T-helper 17 cell (primary cell): Measurements from ENCODE around the gene FGFRL1. TPM values are rescaled to one million over a fixed set of nuclear protein-coding genes. Genes with fewer than 3 reads are reported as not detected.

Source experiments
- ATAC-seq: fragments of 150-1000 bp; cut with Tn5 transposase; 2 replicates; pipeline ENCODE4 v1.10.0; 2021; ENCODE audit warnings: mild to moderate bottlenecking, moderate library complexity
- DNase-seq, 3 donors: peaks; one replicate each; pipeline versions ENCODE4 v3.0.0 to v3.0.0-alpha.2; 2020 to 2021
- H3K9me3 ChIP-seq: one replicate; pipeline ENCODE4 v1.7.0; 2013; ENCODE audit warnings: low read length, mild to moderate bottlenecking; ENCODE audit not compliant: control insufficient read depth, poor library complexity, severe bottlenecking
- H3K27ac Mint-ChIP-seq: one replicate; pipeline ENCODE4 v1.8.0; 2022; ENCODE audit warnings: mild to moderate bottlenecking, moderate library complexity, mixed read lengths
- H3K27me3 Mint-ChIP-seq: one replicate; pipeline ENCODE4 v1.8.0; 2022; ENCODE audit warnings: mixed read lengths
- H3K36me3 Mint-ChIP-seq: one replicate; pipeline ENCODE4 v1.8.0; 2022; ENCODE audit warnings: low read depth, mixed read lengths
- H3K4me1 Mint-ChIP-seq: one replicate; pipeline ENCODE4 v1.8.0; 2022; ENCODE audit warnings: mild to moderate bottlenecking, mixed read lengths
- H3K4me3 Mint-ChIP-seq: one replicate; pipeline ENCODE4 v1.8.0; 2022; ENCODE audit warnings: mild to moderate bottlenecking, moderate library complexity, mixed read lengths
- total RNA-seq, 4 donors: library from RNA in 2 of 4; stranded (reverse) in 2 of 4; gene quantifications; one replicate each; pipeline ENCODE4 v1.2.3 and lab custom pipeline; 2022 to 2026

The FGFRL1 gene
- total RNA-seq, 2 donors from 2014 or later, result 23.1 to 30.1 TPM

DNA sequence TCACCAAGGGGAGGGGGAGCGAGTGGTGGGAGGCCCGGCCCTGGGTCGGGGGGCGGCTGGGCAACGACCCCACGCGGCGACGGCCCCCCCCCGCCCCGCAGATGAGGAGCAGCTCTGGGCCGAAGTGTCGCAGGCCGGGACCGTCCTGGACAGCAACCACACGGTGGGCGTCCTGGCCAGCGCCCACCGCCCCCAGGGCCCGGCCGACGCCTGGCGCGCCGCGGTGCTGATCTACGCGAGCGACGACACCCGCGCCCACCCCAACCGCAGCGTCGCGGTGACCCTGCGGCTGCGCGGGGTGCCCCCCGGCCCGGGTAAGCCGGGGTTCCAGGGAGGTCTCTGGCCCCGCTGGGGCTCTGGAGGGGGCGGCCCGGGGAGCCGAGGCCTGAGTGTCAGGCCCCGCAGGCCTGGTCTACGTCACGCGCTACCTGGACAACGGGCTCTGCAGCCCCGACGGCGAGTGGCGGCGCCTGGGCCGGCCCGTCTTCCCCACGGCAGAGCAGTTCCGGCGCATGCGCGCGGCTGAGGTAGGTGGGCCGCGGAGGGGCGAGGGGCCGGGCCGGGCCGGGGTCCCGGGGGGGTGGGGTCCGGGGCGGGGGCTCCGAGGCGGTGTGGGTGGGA lies 8.7 kb upstream of the FGFRL1 start:
- no peaks in the 10 kb centered on the region for H3K9me3 ChIP-seq
- no peak overlapping the region for H3K27ac Mint-ChIP-seq
- H3K27me3 Mint-ChIP-seq, result peaks cover 38% of the 10 kb centered on the region
- H3K36me3 Mint-ChIP-seq, result peaks cover 5% of the 10 kb centered on the region
- no peak overlapping the region for H3K4me3 Mint-ChIP-seq
- ATAC-seq (no peak), DNase-seq (no peak)
- H3K4me1 Mint-ChIP-seq, result peaks cover 7% of the 10 kb centered on the region

DNA sequence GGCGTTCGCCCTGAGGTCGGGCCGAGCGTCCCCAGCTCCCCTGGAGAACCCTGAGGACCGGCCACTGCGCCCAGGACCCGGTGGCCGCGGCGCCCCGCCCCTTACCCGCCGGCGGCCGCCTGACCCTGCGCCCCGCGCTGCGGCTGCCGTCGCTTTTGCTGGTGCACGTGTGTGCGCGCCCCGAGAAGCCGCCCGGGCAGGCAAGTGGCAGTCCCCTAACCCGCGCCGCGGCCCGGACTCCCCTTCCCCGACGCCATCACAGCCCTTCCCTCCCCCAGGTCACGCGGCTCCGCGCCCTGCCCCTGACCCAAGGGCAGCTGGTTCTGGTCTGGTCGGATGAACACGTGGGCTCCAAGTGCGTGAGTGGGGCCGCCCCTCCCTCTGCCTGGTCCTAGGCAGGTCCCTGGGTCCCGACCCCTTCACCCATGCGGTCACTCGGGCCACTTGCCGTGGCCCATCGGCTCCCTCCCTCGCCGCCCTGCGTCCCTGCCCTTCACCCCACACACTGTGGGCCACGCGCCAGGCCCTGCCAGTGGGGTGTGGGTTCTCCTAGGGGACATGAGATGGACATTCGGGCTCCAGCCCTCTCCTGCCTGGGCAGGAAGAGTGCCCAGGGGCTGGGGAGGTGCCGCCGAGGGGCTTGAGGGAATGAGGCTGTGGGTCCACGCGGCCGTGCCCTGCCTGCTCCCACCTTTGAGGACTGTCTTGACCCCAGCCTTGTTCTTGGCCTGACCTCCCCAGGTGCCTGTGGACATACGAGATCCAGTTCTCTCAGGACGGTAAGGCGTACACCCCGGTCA lies 8.0 kb upstream of the FGFRL1 start:
- H3K4me3 Mint-ChIP-seq, result no peak overlapping the region
- no peak overlapping the region for H3K27ac Mint-ChIP-seq
- DNase-seq, result no peak
- no peaks in the 10 kb centered on the region for H3K9me3 ChIP-seq
- H3K36me3 Mint-ChIP-seq, result peaks cover 5% of the 10 kb centered on the region
- peaks cover 6% of the 10 kb centered on the region for H3K4me1 Mint-ChIP-seq
- H3K27me3 Mint-ChIP-seq, result peaks cover 39% of the 10 kb centered on the region
- ATAC-seq, result no peak

DNA sequence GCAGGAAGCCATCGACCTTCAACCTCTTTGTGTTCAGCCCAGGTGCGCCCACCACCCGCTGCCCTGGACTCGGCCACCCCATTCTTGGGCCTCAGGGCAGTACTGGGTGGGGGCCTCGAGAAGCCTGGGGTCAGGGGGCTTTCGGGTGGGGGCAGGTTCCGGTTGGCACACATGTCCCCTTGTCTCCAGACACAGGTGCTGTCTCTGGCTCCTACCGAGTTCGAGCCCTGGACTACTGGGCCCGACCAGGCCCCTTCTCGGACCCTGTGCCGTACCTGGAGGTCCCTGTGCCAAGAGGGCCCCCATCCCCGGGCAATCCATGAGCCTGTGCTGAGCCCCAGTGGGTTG lies 7.4 kb upstream of the FGFRL1 start:
- H3K4me1 Mint-ChIP-seq, result peaks cover 4% of the 10 kb centered on the region

DNA sequence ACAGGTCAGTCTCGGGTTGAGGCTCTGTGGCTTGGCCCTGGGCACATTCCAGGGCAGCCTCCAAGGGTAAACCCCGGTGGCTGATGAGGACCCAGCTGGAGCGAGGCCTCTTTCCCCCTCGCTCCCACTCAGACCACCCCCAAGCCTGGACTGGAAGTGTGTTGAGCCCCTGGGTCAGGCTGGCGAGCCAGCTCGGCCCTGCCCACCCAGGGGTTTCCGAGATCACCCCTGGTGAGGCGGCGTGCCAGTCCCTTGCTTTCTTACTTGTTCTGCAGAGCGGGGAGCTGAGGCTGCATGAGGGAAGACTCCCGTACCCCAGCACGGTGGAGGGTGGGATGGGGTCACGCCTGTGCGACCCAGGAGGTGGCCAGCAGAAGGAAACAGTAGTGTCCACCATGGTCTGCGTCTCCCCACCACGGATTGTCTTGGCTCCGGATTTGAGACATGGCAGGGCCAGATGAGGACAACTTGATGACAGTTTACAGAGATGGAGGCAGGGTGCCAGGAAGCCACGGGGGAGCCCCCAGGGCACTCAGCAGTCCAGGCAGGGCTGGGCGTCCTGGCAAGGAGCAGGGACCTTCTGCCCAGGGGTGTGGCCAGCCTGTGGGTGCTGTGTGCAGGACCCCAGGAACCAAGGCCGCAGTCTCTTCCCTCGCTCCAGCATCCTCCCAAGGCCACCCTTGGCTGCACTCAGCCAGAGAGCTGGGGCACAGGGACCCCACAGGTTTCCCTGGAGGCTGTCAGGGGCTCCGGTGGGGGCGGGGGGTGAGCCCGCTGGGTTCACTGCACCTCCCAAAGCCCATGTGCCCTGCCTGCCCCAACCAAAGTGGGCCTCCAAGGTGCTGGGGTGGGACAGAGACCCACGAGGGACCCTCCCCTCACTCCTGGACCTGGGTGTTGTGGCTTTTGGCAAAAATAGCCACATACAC lies 6.6 kb upstream of the FGFRL1 start:
- H3K4me3 Mint-ChIP-seq, result peak overlapping the region; percentile 25
- H3K36me3 Mint-ChIP-seq, result peaks cover 2% of the 10 kb centered on the region
- H3K9me3 ChIP-seq, result no peaks in the 10 kb centered on the region
- peaks cover 34% of the 10 kb centered on the region for H3K27me3 Mint-ChIP-seq
- no peak overlapping the region for H3K27ac Mint-ChIP-seq
- ATAC-seq (no peak), DNase-seq (no peak)
- peaks cover 3% of the 10 kb centered on the region for H3K4me1 Mint-ChIP-seq

More for the DNA sequence above, 7.4 kb upstream of the FGFRL1 start:
- no peaks in the 10 kb centered on the region for H3K9me3 ChIP-seq
- H3K36me3 Mint-ChIP-seq, result peaks cover 5% of the 10 kb centered on the region
- peaks cover 41% of the 10 kb centered on the region for H3K27me3 Mint-ChIP-seq
- ATAC-seq, result no peak
- no peak overlapping the region for H3K4me3 Mint-ChIP-seq
- no peak overlapping the region for H3K27ac Mint-ChIP-seq
- no peak for DNase-seq

DNA sequence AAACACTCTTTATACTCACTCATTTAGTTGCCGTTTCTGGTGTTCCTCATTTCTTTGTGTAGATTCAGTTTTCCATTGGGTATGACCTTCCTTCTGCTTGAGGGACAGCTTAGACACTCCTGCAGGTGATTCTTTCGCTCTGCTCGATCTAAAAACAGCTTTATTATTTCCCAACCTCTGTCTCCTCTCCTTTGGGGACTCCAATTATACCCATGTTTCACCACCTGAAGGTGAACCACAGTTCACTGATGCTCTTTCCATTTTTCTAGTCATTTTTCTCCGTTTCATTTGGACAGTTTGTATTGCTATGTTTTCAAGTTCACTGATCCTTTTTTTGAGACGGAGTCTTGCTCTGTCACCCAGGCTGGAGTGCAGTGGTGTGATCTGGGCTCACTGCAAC lies 4.6 kb upstream of the FGFRL1 start:
- Mint-ChIP-seq H3K4me1 (peaks cover 8% of the 10 kb centered on the region), H3K27ac (no peak overlapping the region), H3K36me3 (peaks cover 2% of the 10 kb centered on the region), H3K27me3 (peaks cover 34% of the 10 kb centered on the region), H3K4me3 (no peak overlapping the region)
- no peaks in the 10 kb centered on the region for H3K9me3 ChIP-seq
- no peak for DNase-seq
- ATAC-seq, result no peak

DNA sequence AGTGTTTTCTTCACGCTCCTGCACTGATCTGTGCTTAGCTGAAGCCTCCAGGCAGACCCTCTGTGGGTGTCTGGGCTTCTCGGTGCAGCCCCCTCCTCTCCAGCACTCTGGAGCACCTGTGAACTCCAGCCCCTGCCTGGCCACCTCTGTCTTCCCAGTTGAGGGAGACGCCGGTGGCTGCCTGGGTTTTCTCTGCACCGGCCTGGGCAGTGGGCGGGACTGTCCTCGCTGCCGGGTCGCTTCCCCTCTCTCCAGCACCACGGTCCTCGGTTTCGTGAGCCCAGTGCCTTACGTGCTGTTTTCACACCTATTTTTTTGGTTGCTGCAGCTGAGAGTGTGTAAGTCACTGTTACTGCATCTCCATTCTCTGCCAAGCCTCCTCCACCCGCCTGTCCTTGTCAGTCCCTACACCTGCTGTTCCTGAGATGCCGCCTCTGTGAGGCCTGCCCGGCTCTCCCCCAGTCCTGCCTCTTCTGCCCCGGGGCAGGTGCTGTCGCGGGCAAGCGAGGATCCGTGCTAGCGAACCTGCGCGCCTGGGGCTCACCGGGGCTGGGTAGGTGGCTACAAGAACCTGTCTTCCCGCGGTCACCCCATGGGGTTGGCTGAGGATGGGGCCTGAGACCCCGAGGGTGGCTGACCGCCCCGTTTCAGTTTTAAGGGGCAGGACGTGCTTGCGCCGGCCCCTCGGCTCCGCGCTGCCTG lies 2.4 kb upstream of the FGFRL1 start:
- H3K9me3 ChIP-seq, result no peaks in the 10 kb centered on the region
- Mint-ChIP-seq H3K4me3 (peak overlapping the region; percentile 87), H3K27me3 (peaks cover 34% of the 10 kb centered on the region), H3K27ac (no peak overlapping the region), H3K36me3 (peaks cover 2% of the 10 kb centered on the region), H3K4me1 (peaks cover 8% of the 10 kb centered on the region)
- peak in 2 of 3 donors; percentile 27 to 32 for DNase-seq
- ATAC-seq, result no peak

DNA sequence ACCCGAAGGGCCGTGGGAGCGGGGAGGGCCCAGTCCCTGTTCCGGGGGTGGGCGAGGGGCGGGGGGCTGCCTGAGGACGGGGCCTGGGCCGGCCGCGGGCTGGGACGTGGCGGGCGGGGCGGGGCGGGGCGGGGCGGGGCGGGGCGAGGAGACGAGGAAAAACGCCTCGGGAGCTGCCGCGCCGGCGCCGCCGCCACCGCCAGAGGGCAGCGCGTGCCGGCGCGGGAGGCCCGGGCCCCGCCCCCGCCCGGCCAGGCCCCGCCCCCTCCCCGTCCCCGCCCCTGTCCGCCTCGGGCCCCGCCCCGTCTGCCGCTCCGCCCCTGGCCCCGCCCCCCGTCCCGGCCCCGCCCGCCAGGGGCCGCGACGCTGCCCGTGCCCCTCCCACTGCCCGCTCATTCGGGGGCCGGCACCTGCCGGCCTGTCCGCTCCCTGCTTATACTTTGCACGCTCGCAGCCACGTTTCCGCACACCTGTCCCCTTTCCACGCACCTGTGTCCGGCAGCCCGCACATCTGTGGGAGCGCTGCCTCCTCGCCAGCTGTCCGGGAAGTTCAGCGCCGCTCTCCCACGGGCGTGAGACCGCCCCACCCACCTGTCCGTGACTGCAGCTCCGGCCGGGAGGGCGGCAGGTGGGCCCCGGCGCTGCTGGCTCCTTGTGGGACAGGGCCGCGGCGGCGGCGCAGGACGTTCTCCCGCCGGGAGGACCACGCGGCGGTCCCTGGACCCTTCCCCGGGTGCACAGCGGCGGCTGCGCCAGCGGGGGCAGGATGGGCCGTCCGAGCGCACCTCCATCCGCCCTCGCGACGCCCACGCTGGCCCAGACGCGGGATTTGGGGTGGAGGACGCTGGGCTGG lies 1.7 kb upstream of the FGFRL1 start:
- Mint-ChIP-seq H3K27ac (peak overlapping the region; percentile 86), H3K4me1 (peaks cover 8% of the 10 kb centered on the region), H3K27me3 (peaks cover 29% of the 10 kb centered on the region), H3K36me3 (peaks cover 2% of the 10 kb centered on the region), H3K4me3 (peak overlapping the region; percentile 96)
- H3K9me3 ChIP-seq, result no peaks in the 10 kb centered on the region
- DNase-seq, result peak; percentile 59 to 78 (median 70)
- peak; percentile 55 for ATAC-seq

DNA sequence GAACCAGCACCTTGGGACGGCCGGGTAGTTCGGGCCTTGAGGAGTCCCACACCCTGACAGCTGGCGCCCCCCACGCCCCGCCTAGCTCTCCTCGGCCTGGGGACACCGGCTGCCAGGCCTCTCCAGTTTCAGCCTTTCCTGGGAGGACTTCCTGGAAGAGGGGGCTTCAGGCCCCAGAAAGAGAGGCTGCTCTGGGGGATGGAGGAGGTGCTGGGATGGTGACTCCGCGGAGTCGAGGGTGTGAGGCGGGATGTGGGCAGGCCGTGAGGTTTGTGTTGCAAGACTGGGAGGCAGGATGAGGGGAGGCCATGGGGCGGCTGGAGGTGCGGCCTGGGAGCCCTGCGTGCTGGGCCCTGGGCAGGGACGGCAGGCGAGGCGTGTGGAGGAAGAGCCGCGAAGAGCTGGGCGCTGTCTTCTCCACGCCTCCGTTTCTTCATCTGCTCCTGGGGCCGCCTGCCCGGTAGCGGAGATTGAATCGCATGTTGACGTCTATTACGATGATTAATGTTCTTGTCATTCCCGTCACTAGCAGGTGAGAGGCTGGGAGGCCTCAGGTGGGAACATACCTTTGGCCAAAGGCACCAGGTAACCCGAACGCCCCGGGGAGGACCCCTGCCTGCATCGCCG lies 918 bp upstream of the FGFRL1 start:
- H3K4me1 Mint-ChIP-seq, result peaks cover 8% of the 10 kb centered on the region
- peaks cover 27% of the 10 kb centered on the region for H3K27me3 Mint-ChIP-seq
- DNase-seq (peak; percentile 42 to 57 (median 44)), ATAC-seq (peak; percentile 38)
- H3K36me3 Mint-ChIP-seq, result peaks cover 2% of the 10 kb centered on the region
- H3K9me3 ChIP-seq, result no peaks in the 10 kb centered on the region
- H3K27ac Mint-ChIP-seq, result peak overlapping the region; percentile 86
- peak overlapping the region; percentile 96 for H3K4me3 Mint-ChIP-seq

DNA sequence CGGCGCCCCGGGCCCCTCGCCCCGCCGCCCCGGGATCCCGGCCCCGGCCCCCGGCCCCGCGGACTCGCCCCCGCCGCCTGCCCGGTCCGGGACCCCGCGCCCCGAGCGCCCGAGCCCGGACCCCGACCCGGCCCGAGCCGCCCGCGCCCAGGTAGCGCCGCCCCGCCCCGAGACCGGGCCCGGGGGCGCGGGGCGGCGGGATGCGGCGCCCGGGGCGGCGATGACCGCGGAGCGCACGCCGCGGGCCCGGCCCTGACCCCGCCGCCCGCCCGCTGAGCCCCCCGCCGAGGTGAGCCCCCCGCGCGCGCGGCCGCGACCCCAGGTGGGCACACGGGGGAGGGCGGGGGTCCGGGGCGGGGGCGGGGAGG lies 224 bp downstream of the FGFRL1 start:
- H3K9me3 ChIP-seq, result no peaks in the 10 kb centered on the region
- ATAC-seq, result no peak
- peak overlapping the region; percentile 96 for H3K4me3 Mint-ChIP-seq
- H3K27me3 Mint-ChIP-seq, result peaks cover 19% of the 10 kb centered on the region
- no peaks in the 10 kb centered on the region for H3K36me3 Mint-ChIP-seq
- H3K4me1 Mint-ChIP-seq, result peaks cover 10% of the 10 kb centered on the region
- H3K27ac Mint-ChIP-seq, result no peak overlapping the region
- no peak for DNase-seq

DNA sequence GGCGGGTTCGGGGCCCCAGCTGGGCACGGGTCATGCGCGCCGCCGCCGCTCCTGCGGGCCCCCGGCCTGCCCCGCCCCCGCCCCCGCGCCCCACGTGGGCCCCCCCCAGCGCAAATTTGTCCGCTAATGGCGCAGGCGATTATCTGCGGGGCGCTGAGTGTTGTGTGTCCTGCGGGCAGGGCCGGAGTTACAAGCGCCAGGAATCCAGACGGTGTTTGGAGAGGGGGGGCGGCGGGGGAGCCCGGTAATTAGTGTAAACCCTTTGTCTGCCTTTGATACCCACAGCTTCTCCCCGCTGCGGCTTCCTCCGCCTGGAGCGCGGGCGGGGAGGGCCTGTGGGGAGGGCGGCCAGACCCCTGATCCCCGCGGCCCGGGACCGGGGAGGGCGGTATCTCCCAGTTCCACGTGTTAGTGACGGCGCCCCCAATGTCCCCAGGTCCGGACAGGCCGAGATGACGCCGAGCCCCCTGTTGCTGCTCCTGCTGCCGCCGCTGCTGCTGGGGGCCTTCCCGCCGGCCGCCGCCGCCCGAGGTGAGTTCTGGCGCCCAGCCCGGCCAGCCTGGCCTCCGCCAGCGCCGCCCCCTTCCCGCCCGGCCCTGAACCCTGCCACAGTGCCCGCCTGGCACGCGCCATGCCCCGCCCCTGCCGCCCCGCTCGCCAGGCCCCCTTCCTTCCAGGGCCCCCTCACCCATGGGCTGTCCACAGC lies 761 bp downstream of the FGFRL1 start:
- Mint-ChIP-seq H3K36me3 (no peaks in the 10 kb centered on the region), H3K4me1 (peaks cover 10% of the 10 kb centered on the region), H3K27me3 (peaks cover 16% of the 10 kb centered on the region), H3K27ac (no peak overlapping the region), H3K4me3 (peak overlapping the region; percentile 77)
- peak in 2 of 3 donors; percentile 26 to 29 for DNase-seq
- H3K9me3 ChIP-seq, result no peaks in the 10 kb centered on the region
- ATAC-seq, result no peak

DNA sequence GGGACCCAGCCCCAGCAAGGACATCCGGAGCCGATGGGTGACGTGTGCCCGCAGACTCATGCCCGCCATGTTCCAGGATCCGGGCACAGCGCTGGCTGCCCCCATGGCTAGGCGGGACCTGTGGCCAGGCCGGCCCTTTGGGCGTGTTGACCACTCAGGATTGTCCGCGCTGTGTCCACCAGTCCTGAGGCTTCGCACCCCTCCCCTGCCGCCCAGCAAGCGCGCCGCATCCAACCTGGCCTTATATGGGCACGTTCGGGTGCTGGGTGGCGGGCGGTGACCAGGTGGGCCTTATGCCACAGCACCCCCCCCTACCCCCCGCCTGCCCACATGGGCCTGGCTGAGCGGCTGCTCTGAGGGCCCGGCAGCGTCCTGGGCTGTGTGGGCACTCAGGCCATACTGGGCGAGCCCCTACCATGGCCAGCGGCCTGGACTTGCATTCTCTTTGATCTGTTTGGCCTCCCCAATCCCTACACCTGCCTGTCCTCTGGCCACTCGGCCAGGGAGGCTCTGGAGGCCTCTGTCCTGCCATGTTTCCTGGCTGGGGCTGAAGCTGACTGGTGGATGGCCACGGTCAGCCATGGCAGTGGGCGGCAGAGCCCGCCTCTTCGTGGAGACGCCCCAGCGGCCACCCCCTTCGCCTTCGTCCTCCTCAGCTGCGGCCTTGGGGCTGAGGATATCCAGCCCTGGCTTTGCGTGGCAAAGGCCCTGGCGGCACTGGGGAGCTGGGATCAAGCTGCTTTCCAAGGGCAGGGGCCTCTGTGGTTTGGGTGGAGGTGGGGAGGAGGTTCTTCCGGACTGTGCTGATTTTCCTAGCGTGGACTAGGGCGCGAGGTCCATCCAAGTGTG lies 2.0 kb downstream of the FGFRL1 start:
- ATAC-seq (no peak), DNase-seq (no peak)
- no peaks in the 10 kb centered on the region for H3K36me3 Mint-ChIP-seq
- no peaks in the 10 kb centered on the region for H3K9me3 ChIP-seq
- no peak overlapping the region for H3K27ac Mint-ChIP-seq
- H3K4me3 Mint-ChIP-seq, result peak overlapping the region; percentile 33
- H3K27me3 Mint-ChIP-seq, result peaks cover 5% of the 10 kb centered on the region
- peaks cover 13% of the 10 kb centered on the region for H3K4me1 Mint-ChIP-seq
